Epithelial cell of proximal tubule (primary cell): Measurements from ENCODE around the gene ACVRL1. TPM values are rescaled to one million over a fixed set of nuclear protein-coding genes. Genes with fewer than 3 reads are reported as not detected.
A peak's percentile ranks its signal among the peaks of the same experiment; 100 is the strongest.

Experiments
- DNase-seq: peaks from one replicate; pipeline ENCODE4 v3.0.0-alpha.2; 2011; ENCODE audit warnings: low read depth
- H3K4me3 ChIP-seq: 2 replicates; pipeline ENCODE4 v1.5.1; 2011; ENCODE audit warnings: low read depth, mild to moderate bottlenecking, low read length
- total RNA-seq: library from RNA; depleted of rRNA; stranded (reverse); fragments of >200 nt; gene quantifications from 2 replicates; pipeline ENCODE4 v1.2.3, GENCODE V29; 2015
- TF ChIP-seq, protein P1 (sequence below): conservative IDR thresholded peaks from 2 replicates; pipeline ENCODE4 v1.5.1; 2012; ENCODE audit warnings: low read depth, mild to moderate bottlenecking, low read length

The ACVRL1 gene
- total RNA-seq, 1 donor from 2014 or later = 3.6 TPM

DNA sequence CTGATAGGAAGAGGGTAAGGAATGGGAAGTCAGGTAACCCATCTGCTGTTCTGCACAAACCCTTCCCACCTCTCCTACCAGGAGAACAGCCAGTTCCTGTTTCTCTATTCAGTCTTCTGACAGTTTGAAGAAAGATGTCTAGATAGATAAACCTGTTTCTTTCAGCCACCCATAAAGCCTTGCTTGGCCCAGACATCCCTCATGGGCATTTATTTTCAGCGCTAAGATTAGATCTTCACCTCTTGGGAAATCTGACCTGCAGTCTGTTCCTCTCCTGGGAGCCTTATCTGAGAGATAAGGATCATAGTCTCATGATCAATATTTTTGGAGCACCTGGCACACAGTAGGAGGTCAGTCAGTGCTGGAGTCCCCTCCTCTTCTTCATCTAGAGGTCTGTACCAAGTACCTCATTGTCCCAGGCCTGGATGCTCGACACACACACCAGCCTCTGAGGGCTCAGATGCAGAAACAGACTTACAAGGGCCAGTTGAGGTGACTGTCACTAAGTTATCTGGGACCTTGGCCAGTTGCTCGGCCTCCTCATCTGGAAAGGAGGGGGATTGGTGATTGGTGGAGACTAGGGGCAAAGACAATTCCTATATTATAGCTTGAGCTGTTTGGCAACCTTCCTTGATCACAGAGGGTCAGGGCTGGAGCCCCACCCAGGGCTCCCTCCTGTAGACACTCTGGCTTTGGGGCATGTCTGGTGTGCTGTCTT lies 18.2 kb downstream of the ACVRL1 start:
- DNase-seq = no peak
- no peak overlapping the region for H3K4me3 ChIP-seq
- TF ChIP-seq, protein P1, sequence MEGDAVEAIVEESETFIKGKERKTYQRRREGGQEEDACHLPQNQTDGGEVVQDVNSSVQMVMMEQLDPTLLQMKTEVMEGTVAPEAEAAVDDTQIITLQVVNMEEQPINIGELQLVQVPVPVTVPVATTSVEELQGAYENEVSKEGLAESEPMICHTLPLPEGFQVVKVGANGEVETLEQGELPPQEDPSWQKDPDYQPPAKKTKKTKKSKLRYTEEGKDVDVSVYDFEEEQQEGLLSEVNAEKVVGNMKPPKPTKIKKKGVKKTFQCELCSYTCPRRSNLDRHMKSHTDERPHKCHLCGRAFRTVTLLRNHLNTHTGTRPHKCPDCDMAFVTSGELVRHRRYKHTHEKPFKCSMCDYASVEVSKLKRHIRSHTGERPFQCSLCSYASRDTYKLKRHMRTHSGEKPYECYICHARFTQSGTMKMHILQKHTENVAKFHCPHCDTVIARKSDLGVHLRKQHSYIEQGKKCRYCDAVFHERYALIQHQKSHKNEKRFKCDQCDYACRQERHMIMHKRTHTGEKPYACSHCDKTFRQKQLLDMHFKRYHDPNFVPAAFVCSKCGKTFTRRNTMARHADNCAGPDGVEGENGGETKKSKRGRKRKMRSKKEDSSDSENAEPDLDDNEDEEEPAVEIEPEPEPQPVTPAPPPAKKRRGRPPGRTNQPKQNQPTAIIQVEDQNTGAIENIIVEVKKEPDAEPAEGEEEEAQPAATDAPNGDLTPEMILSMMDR = no peak

DNA sequence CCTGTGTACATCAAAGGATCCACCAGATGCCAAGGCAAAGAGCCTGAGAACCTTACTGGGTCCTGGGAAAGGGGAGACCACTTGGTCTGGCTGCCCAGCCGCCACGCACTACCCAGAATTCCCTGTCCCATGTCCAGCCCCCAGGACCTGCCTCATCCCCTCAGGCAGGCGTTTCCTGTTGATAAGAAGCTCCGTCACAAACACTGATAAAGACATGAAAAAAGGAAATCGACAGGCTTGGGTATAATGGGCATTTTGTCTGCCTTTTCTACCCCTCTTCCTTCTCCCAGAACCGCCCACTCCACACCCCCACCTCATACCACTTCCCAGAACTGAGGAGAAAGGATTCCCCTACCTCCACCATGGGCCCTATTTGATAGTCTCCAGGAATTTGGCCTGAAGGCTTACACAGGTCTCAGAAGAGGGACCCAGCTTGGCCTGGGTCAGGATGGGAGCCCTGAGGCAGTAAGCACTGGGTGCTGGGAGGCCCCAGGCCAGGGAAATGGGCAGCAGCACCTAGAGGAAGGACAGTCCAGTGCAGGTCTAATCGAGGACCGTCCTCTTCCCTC lies 18.8 kb downstream of the ACVRL1 start:
- H3K4me3 ChIP-seq = no peak overlapping the region
- TF ChIP-seq, protein P1 = no peak
- no peak for DNase-seq

DNA sequence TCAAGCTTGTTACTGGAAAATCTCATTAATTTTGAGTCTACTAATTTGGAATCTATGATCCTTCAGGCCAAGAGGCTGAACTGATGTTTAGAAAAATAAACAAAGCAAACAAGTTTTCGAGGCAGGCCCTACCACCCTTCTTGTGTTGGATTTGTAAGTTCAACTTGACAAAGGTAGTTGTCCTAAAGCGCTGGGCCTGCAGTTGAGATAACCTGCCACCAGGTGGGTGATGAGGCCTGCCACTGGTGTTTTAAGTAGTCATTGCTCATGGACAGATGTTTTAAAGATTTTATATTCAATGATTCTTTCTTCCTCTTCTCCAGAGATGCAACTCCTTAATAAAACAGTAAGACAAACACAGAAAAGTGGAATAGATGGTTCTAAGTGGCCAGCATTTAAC lies 19.4 kb downstream of the ACVRL1 start:
- no peak overlapping the region for H3K4me3 ChIP-seq
- TF ChIP-seq, protein P1 = peak; percentile 77
- DNase-seq = no peak

DNA sequence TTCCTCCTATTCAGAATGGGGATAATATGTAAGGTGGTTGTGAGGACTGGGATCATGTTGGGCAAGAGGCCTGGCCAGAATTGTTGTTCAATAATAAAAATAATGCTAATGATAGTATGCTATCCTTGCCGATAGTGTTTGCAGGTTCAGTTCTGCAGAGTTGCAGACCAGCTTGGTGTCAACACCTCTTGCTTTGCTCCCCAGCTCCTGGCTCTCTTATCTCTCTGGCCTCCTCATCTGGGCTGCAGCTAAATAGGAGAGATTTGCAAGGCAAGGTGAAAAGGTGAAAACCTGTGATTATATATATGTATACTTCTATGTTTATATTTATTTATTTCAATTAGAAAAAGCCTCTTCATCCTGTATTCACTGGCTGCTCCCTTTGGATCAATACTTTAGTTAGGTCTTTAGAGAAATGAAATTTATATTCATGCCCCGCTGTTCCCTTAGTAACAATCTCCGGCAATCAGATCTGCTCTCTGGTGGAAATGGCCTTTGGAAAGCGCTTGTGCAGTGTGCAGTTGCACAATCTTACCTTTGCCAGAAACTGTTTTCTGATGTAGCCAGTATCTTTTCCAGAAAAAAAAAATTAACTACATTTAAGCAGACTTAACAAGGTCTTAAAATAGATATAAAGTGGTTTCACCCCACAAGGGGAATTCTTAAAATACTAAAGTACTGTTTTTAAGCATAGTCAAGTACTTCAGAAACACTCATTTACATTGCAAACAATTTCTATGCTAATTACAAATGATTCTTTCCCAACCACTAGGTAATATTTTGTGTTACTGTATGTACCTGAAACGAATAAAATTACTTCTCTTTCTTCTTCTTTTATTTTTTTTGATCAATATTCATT lies 25.1 kb downstream of the ACVRL1 start:
- DNase-seq = no peak
- TF ChIP-seq, protein P1 = no peak
- no peak overlapping the region for H3K4me3 ChIP-seq

DNA sequence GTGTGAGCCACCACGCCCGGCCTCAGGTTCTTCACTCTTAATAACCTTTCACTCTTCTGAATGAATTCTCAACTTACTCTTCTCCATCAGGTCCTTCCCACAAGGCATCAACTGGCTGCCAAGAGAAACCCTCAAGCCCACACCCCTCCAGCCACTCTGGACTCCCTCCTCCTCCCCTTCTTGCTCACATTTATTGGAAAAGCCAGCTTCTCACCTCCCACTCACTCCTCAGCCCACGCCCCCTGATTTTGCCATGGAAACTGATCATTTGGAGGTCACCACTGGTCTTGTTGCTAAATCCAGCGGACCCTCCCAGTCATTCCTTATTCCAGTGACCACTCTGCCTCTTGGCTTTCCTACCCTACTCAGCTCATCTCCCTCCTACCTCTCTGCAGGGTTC lies 26.8 kb downstream of the ACVRL1 start:
- TF ChIP-seq, protein P1 = no peak
- H3K4me3 ChIP-seq = no peak overlapping the region
- DNase-seq = no peak

DNA sequence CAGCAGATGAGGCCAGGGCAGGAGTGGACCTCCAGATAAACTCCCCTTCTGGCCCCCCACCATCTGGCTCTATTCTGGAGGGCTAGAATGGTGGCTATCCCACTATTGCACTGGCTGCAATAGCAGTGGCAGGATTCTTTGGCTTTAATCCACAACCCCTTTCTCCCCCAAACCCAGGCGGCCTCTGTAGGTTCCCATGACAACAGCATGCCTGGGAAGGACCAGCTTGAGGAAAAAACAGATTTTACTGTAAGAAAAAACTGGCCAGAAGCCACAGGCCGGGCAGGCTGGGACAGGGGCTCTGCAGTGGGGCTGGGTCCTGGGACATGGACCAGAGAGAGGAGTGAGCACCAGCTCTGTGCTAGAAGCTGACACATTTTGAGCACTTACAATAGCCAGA lies 30.6 kb downstream of the ACVRL1 start:
- H3K4me3 ChIP-seq = no peak overlapping the region
- TF ChIP-seq, protein P1 = no peak
- DNase-seq = no peak
